HAP-1 (cell line): ENCODE measurements around the gene TBX10.
A peak's percentile ranks its signal among the peaks of the same experiment; 100 is the strongest.

Source experiments
- DNase-seq, 2 experiments: peaks; one replicate each; pipeline ENCODE4 v3.0.0-alpha.2; 2016 to 2020; ENCODE audit warnings: low spot score in 2 of 2
- H3K27me3 ChIP-seq: fragments of 250-450 bp; sonication (Bioruptor Pico); 2 replicates; pipeline ENCODE4 v1.5.1; 2020; ENCODE audit warnings: low read depth, mild to moderate bottlenecking, moderate library complexity
- H3K36me3 ChIP-seq: fragments of 250-450 bp; sonication (Bioruptor Pico); replicated peaks from 2 replicates; pipeline ENCODE4 v1.5.1; 2020; ENCODE audit warnings: mild to moderate bottlenecking
- H3K4me1 ChIP-seq: fragments of 250-450 bp; sonication (Bioruptor Pico); 2 replicates; pipeline ENCODE4 v1.5.1; 2020; ENCODE audit warnings: mild to moderate bottlenecking
- H3K4me3 ChIP-seq: fragments of 250-450 bp; sonication (Bioruptor Pico); 2 replicates; pipeline ENCODE4 v1.5.1; 2020; ENCODE audit warnings: mild to moderate bottlenecking, moderate library complexity
- H3K9me3 ChIP-seq: fragments of 250-450 bp; sonication (Bioruptor Pico); 2 replicates; pipeline ENCODE4 v1.5.1; 2020; ENCODE audit warnings: mild to moderate bottlenecking, moderate library complexity
- in situ Hi-C: fragments of 300-500 bp; cut with MboI; formaldehyde crosslinking; loops from 3 replicates; pipeline ENCODE4 v1.14.3; 2020; ENCODE audit warnings: low sequenced_read_pairs, inconsistent platforms, mixed read lengths

Gene TBX10

GRCh38 chr11:67657300-67657699 is 17.7 kb upstream of the TBX10 start:
- no peaks in the 10 kb centered on the region for H3K27me3 ChIP-seq
- H3K4me1 ChIP-seq, result no peaks in the 10 kb centered on the region; the same call in 1 of the 2 replicates
- H3K9me3 ChIP-seq, result peaks cover 16% of the 10 kb centered on the region
- no peak for DNase-seq
- H3K4me3 ChIP-seq, result no peak overlapping the region
- in situ Hi-C loops, result no loop called here
- H3K36me3 ChIP-seq, result no peaks in the 10 kb centered on the region

- Histone ChIP-seq H3K27me3 (no peaks in the 10 kb centered on the region), H3K36me3 (no peaks in the 10 kb centered on the region), H3K9me3 (peaks cover 16% of the 10 kb centered on the region), H3K4me1 (no peaks in the 10 kb centered on the region; the same call in 1 of the 2 replicates), H3K4me3 (no peak overlapping the region)
- in situ Hi-C loops, result no loop called here
- DNase-seq, result no peak
Observed at GRCh38 chr11:67656278-67656922, 16.8 kb upstream of the TBX10 start.

GRCh38 chr11:67654225-67654624 is 14.7 kb upstream of the TBX10 start:
- Histone ChIP-seq H3K4me1 (no peaks in the 10 kb centered on the region; the same call in 1 of the 2 replicates), H3K36me3 (no peaks in the 10 kb centered on the region), H3K9me3 (peaks cover 16% of the 10 kb centered on the region), H3K27me3 (no peaks in the 10 kb centered on the region), H3K4me3 (no peak overlapping the region)
- in situ Hi-C loops, result no loop called here
- no peak for DNase-seq

GRCh38 chr11:67652965-67653845 is 13.6 kb upstream of the TBX10 start:
- no peaks in the 10 kb centered on the region for H3K36me3 ChIP-seq
- peaks cover 16% of the 10 kb centered on the region for H3K9me3 ChIP-seq
- no peaks in the 10 kb centered on the region for H3K27me3 ChIP-seq
- H3K4me3 ChIP-seq, result no peak overlapping the region
- in situ Hi-C loops, result no loop called here
- no peak for DNase-seq
- no peaks in the 10 kb centered on the region; the same call in 1 of the 2 replicates for H3K4me1 ChIP-seq

GRCh38 chr11:67651976-67652781 is 12.6 kb upstream of the TBX10 start:
- Histone ChIP-seq H3K27me3 (no peaks in the 10 kb centered on the region), H3K36me3 (no peaks in the 10 kb centered on the region), H3K4me3 (no peak overlapping the region), H3K9me3 (peaks cover 11% of the 10 kb centered on the region), H3K4me1 (no peaks in the 10 kb centered on the region; the same call in 1 of the 2 replicates)
- in situ Hi-C loops, result no loop called here
- no peak for DNase-seq

- Histone ChIP-seq H3K27me3 (no peaks in the 10 kb centered on the region), H3K9me3 (no peaks in the 10 kb centered on the region), H3K36me3 (no peaks in the 10 kb centered on the region), H3K4me1 (no peaks in the 10 kb centered on the region; the same call in 1 of the 2 replicates), H3K4me3 (no peak overlapping the region)
- in situ Hi-C loops, result no loop called here
- DNase-seq, result no peak
Observed at GRCh38 chr11:67649634-67650510, 10.3 kb upstream of the TBX10 start.

GRCh38 chr11:67648796-67649613 is 9.4 kb upstream of the TBX10 start:
- no peaks in the 10 kb centered on the region; the same call in 1 of the 2 replicates for H3K4me1 ChIP-seq
- no peak for DNase-seq

GRCh38 chr11:67648140-67648795 is 8.7 kb upstream of the TBX10 start:
- Histone ChIP-seq H3K36me3 (no peaks in the 10 kb centered on the region), H3K9me3 (no peaks in the 10 kb centered on the region; the same call in none of the 2 replicates), H3K27me3 (no peaks in the 10 kb centered on the region), H3K4me3 (no peak overlapping the region), H3K4me1 (no peaks in the 10 kb centered on the region; the same call in 1 of the 2 replicates)
- DNase-seq, result peak in 1 of 2 experiments; percentile 39
- in situ Hi-C loops, result no loop called here

More at GRCh38 chr11:67648796-67649613, 9.4 kb upstream of the TBX10 start:
- in situ Hi-C loops, result no loop called here
- H3K36me3 ChIP-seq, result no peaks in the 10 kb centered on the region
- no peak overlapping the region for H3K4me3 ChIP-seq
- no peaks in the 10 kb centered on the region; the same call in none of the 2 replicates for H3K9me3 ChIP-seq
- H3K27me3 ChIP-seq, result no peaks in the 10 kb centered on the region

GRCh38 chr11:67647471-67647870 is 7.9 kb upstream of the TBX10 start:
- H3K9me3 ChIP-seq, result no peaks in the 10 kb centered on the region; the same call in none of the 2 replicates
- no peaks in the 10 kb centered on the region for H3K36me3 ChIP-seq
- no peaks in the 10 kb centered on the region for H3K4me1 ChIP-seq
- DNase-seq, result no peak
- in situ Hi-C loops, result no loop called here
- H3K27me3 ChIP-seq, result no peaks in the 10 kb centered on the region
- no peak overlapping the region for H3K4me3 ChIP-seq

- Histone ChIP-seq H3K4me1 (no peaks in the 10 kb centered on the region), H3K4me3 (no peak overlapping the region), H3K27me3 (no peaks in the 10 kb centered on the region), H3K9me3 (no peaks in the 10 kb centered on the region; the same call in none of the 2 replicates), H3K36me3 (no peaks in the 10 kb centered on the region)
- in situ Hi-C loops, result no loop called here
- DNase-seq, result no peak
Observed at GRCh38 chr11:67646535-67647336, 7.2 kb upstream of the TBX10 start.
